Stomach (tissue), 4 donors: ENCODE data around the gene TBL1XR1.

ENCODE experiments used
- CTCF ChIP-seq, 7 experiments: fragments of 450-650 bp in 4 of 7; fragments of 200-600 bp in 3 of 7; sonication (generic) in 3 of 7; IDR thresholded peaks; one replicate each; pipeline ENCODE4 v1.5.1; 2016 to 2019; ENCODE audit warnings: antibody characterized with exemption in 7 of 7, control low read depth in 2 of 7, mild to moderate bottlenecking in 1 of 7
- EP300 ChIP-seq: sonication (generic); formaldehyde crosslinking; IDR thresholded peaks from one replicate; pipeline ENCODE4 v1.6.1; 2017; ENCODE audit warnings: antibody characterized with exemption
- POLR2A ChIP-seq, 4 donors: fragments of 450-650 bp; IDR thresholded peaks; one replicate each; pipeline ENCODE4 v1.6.1; 2016; ENCODE audit warnings: antibody characterized with exemption in 4 of 4, control low read depth in 2 of 4, mild to moderate bottlenecking in 1 of 4, moderate library complexity in 1 of 4
- POLR2AphosphoS5 ChIP-seq, 3 donors: sonication (generic); formaldehyde crosslinking; IDR thresholded peaks; one replicate each; pipeline ENCODE4 v1.6.1; 2016; ENCODE audit warnings: antibody characterized with exemption in 3 of 3

GRCh38 chr3:176987901-176988650 is 209.2 kb downstream of the TBL1XR1 start:
- TF ChIP-seq CTCF (IDR thresholded peaks at IDR 0.05) (no peak), POLR2AphosphoS5 (IDR thresholded peaks at IDR 0.05) (no peak), EP300 (no peak), POLR2A (IDR thresholded peaks at IDR 0.05) (no peak)
